SH-SY5Y (cell line): Measurements from ENCODE around the gene RNF26.

Experiments
- GATA2 ChIP-seq: IDR thresholded peaks from 2 replicates; pipeline ENCODE4 v1.6.1; 2011; ENCODE audit warnings: mild to moderate bottlenecking, low read depth, low read length
- GATA3 ChIP-seq: IDR thresholded peaks from 2 replicates; pipeline ENCODE4 v1.6.1; 2011; ENCODE audit warnings: low read depth, mild to moderate bottlenecking, low read length, moderate library complexity

The RNF26 gene

DNA sequence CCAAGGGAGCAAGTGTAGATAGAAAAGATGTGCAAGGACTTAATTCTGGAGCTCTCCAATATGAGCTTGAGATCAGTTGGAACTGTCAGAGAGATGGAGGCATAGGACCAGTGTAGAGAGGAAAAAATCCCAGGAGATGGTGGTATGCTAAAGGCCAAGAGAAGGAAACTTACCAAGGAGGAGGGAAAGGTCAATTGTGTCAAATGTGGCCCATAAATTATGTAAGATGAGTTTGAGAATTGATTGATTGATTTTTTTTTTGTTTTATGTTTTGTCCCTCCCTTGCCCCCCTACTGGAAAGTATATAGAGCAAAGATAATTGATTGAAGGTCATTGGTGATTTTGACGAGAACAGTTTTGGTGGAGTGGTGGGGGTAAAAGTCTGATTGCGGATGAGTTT lies 50.0 kb downstream of the RNF26 start:
- TF ChIP-seq GATA3 (no peak), GATA2 (no peak)
